ENCODE measurements around the gene SUSD4.

Gene SUSD4

DNA sequence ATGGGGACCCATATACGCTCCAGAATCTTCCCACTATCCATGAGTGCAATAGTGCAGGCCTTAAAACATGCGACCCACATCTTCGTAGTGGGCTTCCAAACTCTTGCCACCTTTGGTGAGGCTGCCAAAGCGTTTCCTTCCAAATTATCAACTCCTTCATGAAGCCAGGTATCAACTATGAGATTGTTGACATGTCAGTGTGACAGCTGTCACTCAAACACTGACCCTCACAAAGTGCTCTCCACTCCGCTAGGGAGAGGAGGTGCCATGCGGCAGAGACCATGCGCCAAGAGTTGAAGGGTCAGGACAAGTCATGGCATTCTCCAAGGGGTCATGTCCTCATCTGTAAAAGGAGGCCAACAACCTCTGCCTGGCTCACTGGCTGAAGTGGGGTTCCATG, 103.3 kb downstream of the SUSD4 start:
- Histone ChIP-seq H3K4me3 (ENCODE audit: low read depth, low read length, poor library complexity, severe bottlenecking) (no peak overlapping the region), H3K27ac (ENCODE audit: low read depth, low read length, poor library complexity, severe bottlenecking) (no peak overlapping the region), H3K9me3 (ENCODE audit: low read length) (no peaks in the 10 kb centered on the region), H3K9ac (ENCODE audit: low read length) (no peak overlapping the region), H3F3A (ENCODE audit: insufficient read depth, low read length) (no peaks in the 10 kb centered on the region), H2AFZ (ENCODE audit: low read length) (no peak overlapping the region), H3K36me3 (ENCODE audit: insufficient read depth, low read length) (no peaks in the 10 kb centered on the region), H3K27me3 (ENCODE audit: insufficient read depth, low read length) (no peaks in the 10 kb centered on the region), H3K79me2 (ENCODE audit: insufficient read depth, low read length) (no peaks in the 10 kb centered on the region), H3K4me1 (ENCODE audit: insufficient read depth, low read length, severe bottlenecking) (no peaks in the 10 kb centered on the region), H3K4me2 (ENCODE audit: low read length) (no peak overlapping the region), H3K9me2 (ENCODE audit: low read depth, low read length) (no peaks in the 10 kb centered on the region), H4K20me1 (ENCODE audit: insufficient read depth, low read length) (no peaks in the 10 kb centered on the region)
- TF ChIP-seq EZH2 (IDR thresholded peaks at IDR 0.05; ENCODE audit: borderline replicate concordance, low read length), result no peak
- TF ChIP-seq, protein P1, sequence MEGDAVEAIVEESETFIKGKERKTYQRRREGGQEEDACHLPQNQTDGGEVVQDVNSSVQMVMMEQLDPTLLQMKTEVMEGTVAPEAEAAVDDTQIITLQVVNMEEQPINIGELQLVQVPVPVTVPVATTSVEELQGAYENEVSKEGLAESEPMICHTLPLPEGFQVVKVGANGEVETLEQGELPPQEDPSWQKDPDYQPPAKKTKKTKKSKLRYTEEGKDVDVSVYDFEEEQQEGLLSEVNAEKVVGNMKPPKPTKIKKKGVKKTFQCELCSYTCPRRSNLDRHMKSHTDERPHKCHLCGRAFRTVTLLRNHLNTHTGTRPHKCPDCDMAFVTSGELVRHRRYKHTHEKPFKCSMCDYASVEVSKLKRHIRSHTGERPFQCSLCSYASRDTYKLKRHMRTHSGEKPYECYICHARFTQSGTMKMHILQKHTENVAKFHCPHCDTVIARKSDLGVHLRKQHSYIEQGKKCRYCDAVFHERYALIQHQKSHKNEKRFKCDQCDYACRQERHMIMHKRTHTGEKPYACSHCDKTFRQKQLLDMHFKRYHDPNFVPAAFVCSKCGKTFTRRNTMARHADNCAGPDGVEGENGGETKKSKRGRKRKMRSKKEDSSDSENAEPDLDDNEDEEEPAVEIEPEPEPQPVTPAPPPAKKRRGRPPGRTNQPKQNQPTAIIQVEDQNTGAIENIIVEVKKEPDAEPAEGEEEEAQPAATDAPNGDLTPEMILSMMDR (IDR thresholded peaks at IDR 0.05; ENCODE audit: low read length), result no peak

DNA sequence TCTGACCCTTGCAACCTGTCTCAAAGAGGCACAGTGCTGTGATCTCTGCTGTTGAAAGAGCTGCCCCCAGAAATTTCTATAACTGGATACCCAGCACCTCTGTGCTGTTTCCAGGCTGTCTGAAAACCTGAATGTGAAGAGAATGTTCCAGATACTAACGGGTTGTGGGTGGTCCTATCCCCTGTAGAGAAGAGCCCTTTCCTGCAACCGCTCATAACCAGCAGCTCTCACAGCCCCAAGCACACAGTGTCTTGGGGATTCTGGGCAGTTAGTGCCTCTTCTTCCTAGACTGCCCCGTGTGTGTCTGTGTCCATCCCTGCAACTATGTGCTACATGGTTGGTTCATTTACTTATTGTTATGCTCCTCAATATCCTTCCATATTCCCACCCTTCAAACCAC, 104.5 kb downstream of the SUSD4 start:
- no peaks in the 10 kb centered on the region for H3K9me3 ChIP-seq (ENCODE audit: low read length)
- no peak overlapping the region for H3K4me3 ChIP-seq (ENCODE audit: low read depth, low read length, poor library complexity, severe bottlenecking)
- H3K27me3 ChIP-seq (ENCODE audit: insufficient read depth, low read length), result no peaks in the 10 kb centered on the region
- H3K9me2 ChIP-seq (ENCODE audit: low read depth, low read length), result no peaks in the 10 kb centered on the region
- no peaks in the 10 kb centered on the region for H3K36me3 ChIP-seq (ENCODE audit: insufficient read depth, low read length)
- no peak for TF ChIP-seq EZH2 (IDR thresholded peaks at IDR 0.05; ENCODE audit: borderline replicate concordance, low read length)
- TF ChIP-seq, protein P1 (IDR thresholded peaks at IDR 0.05; ENCODE audit: low read length), result no peak
- H3K27ac ChIP-seq (ENCODE audit: low read depth, low read length, poor library complexity, severe bottlenecking), result no peak overlapping the region
- H2AFZ ChIP-seq (ENCODE audit: low read length), result no peak overlapping the region
- no peaks in the 10 kb centered on the region for H3K4me1 ChIP-seq (ENCODE audit: insufficient read depth, low read length, severe bottlenecking)
- H3K9ac ChIP-seq (ENCODE audit: low read length), result no peak overlapping the region
- H3K79me2 ChIP-seq (ENCODE audit: insufficient read depth, low read length), result no peaks in the 10 kb centered on the region
- H3F3A ChIP-seq (ENCODE audit: insufficient read depth, low read length), result no peaks in the 10 kb centered on the region
- no peak overlapping the region for H3K4me2 ChIP-seq (ENCODE audit: low read length)
- H4K20me1 ChIP-seq (ENCODE audit: insufficient read depth, low read length), result no peaks in the 10 kb centered on the region

DNA sequence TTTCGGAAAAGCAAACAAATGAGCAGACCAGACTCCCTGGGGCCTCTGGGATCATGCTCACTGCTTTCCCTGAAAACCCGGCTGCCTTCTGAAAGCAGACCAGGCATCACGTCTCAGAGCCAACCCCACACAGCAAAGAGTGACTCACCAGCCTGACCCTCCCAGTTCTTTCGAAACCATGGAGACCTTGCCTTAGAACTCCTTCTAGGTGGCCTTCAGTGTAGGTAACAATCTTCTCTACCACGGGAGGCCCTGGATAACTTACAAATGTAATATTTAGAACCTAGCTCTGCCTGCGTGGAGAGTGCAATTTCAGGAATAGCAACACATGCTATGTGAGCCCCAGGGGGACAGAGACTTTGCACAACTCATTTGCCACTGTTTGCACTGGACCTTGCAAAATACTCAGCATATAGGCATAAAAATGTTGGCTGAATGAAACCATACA, 105.2 kb downstream of the SUSD4 start:
- H3F3A ChIP-seq (ENCODE audit: insufficient read depth, low read length), result no peaks in the 10 kb centered on the region
- H3K4me2 ChIP-seq (ENCODE audit: low read length), result no peak overlapping the region
- H3K9me3 ChIP-seq (ENCODE audit: low read length), result no peaks in the 10 kb centered on the region
- H3K27me3 ChIP-seq (ENCODE audit: insufficient read depth, low read length), result no peaks in the 10 kb centered on the region
- no peaks in the 10 kb centered on the region for H3K79me2 ChIP-seq (ENCODE audit: insufficient read depth, low read length)
- no peak overlapping the region for H3K4me3 ChIP-seq (ENCODE audit: low read depth, low read length, poor library complexity, severe bottlenecking)
- no peaks in the 10 kb centered on the region for H4K20me1 ChIP-seq (ENCODE audit: insufficient read depth, low read length)
- H2AFZ ChIP-seq (ENCODE audit: low read length), result no peak overlapping the region
- H3K36me3 ChIP-seq (ENCODE audit: insufficient read depth, low read length), result no peaks in the 10 kb centered on the region
- TF ChIP-seq EZH2 (IDR thresholded peaks at IDR 0.05; ENCODE audit: borderline replicate concordance, low read length), result no peak
- TF ChIP-seq, protein P1 (IDR thresholded peaks at IDR 0.05; ENCODE audit: low read length), result no peak
- no peaks in the 10 kb centered on the region for H3K9me2 ChIP-seq (ENCODE audit: low read depth, low read length)
- no peak overlapping the region for H3K9ac ChIP-seq (ENCODE audit: low read length)
- no peak overlapping the region for H3K27ac ChIP-seq (ENCODE audit: low read depth, low read length, poor library complexity, severe bottlenecking)
- no peaks in the 10 kb centered on the region for H3K4me1 ChIP-seq (ENCODE audit: insufficient read depth, low read length, severe bottlenecking)

All from OCI-LY1 (cell line).